ENCODE data around the gene TNFRSF8.
A peak's percentile ranks its signal among the peaks of the same experiment; 100 is the strongest.
"Not testable (repeated sequence)": the region's sequence is repeated elsewhere in the genome, so short reads cannot be mapped to it uniquely, and the experiment has no call there.

The TNFRSF8 gene

DNA sequence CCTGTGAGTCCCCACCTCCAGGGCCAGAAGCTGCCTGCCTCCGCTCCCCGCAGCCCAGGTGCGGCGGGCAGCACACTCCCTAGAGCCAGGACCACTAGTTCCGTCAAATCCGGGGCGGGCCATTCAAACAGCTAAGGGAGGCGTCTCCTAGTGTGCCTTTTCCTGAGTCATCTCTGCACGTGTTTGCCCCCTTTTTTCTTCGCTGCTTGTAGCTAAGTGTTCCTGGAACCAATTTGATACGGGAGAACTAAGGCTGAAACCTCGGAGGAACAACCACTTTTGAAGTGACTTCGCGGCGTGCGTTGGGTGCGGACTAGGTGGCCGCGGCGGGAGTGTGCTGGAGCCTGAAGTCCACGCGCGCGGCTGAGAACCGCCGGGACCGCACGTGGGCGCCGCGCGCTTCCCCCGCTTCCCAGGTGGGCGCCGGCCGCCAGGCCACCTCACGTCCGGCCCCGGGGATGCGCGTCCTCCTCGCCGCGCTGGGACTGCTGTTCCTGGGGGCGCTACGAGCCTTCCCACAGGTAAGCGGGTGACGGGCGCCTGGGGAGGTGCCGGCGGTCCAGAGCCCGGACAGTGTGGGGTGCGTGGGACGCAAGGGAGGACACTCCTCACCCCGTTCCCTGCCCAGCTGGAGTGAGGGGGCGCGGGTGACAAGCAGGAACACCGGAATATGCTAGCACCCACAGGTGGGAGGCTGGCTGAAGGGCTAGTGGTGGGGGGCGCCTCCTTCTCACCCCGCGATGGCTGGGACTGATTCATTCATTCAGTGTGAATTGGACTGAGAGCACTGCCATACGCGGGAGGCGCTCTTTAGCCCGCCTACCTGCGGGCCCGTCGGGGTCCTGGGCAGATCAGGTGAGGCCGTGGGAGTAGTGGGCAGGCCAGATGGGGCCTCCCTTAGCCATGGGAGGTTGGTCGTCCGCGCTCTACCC, at the start of gene TNFRSF8:
TSS of gene TNFRSF8 (plus strand) at position 163 of the 932 bp plus-strand sequence. CDS start at position 459, 296 bp downstream.
- DNase-seq, result no peak

DNA sequence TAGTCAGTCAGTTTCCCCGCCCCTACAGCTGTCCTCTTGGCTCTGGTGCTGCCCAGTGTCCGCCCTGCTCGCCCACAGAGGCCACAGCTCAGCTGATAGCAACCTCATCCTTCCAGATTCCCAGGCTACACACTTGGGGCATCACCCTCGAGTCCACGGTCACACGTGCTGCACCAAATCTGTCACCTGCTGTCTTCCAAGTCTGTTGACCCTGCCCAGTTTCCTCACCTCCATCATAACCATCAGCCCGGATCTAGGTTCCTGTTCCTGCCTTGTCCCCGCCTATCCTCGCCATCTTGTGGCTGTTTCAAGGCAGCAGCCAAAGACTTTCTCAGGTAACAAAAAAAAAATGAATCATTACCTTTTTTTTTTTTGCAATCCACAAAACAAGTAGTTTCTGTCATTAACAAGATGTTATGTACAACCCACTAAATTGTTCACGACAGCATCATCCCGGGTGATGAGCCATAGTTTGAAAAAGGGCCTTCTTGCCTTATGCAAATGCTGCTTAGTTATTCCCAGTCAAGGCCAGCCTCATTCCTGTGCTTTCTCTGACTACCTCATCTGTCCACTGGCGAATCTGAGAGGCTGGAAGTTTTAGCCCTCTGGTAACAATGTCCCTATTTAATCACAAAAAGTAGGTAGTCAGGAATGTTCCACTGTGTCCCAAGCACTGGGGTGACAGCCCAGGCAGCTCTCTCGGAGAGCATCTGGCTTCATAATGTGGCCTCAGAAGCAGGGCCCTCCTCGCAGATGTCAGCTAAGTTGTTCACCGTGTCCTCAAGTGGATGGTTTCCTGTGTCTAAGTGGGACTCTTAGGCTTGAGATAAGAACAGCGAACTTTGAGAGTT, 48.7 kb upstream of the TNFRSF8 start:
- DNase-seq, result peak; percentile 29

DNA sequence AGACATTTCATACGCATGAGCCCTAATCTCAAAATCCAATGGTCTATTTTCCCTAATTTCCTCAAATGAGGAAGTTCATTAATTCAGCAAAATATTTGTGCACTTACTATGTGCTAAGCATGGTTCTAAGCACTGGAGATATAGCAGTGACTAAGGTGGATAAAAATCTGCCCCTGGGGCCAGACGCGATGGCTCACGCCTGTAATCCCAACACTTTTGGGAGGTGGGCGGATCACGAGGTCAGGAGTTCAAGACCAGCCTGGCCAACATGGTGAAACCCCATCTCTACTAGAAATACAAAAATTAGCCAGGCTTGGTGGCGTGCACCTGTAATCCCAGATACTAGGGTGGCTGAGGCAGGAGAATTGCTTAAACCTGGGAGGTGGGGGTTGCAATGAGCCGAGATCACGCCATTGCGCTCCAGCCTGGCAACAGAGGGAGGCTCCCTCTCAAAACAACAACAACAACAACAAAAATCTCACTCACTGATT, 48.1 kb upstream of the TNFRSF8 start:
- no peak for DNase-seq

DNA sequence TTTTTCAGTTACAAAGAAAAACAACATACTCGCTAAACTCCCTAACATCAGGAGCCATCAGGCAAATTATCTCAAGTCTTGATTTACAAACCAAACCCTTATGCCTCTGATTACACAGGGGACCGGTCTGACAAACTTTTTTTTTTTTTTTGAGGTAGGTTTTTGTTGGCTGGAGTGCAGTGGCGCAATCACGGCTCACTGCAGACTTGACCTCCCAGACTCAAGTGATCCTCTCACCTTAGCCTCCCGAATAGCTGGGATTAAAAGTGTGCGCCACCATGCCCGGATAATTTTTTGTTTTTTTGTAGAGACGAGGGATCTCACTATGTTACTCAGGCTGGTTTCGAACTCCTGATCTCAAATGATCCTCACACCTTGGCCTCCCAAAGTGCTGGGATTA, 47.6 kb upstream of the TNFRSF8 start:
- DNase-seq, result no peak

DNA sequence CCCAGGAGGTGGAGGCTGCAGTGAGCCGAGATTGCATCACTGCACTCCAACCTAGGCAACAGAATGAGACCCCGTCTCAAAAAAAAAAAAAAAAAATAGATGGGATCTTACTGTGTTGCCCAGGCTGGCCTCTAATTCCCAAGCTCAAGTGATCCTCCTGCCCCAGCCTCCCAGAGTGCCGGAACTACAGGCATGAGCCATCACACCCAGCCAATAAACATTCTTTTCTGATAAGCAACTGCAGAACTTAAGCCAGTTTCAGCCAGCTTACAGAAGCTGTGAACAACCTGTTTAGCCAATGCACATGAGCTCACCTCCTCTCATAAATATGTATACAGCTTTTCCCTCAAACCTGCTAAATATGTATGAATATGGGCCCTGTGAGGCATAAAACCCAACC, 46.9 kb upstream of the TNFRSF8 start:
- no peak for DNase-seq

DNA sequence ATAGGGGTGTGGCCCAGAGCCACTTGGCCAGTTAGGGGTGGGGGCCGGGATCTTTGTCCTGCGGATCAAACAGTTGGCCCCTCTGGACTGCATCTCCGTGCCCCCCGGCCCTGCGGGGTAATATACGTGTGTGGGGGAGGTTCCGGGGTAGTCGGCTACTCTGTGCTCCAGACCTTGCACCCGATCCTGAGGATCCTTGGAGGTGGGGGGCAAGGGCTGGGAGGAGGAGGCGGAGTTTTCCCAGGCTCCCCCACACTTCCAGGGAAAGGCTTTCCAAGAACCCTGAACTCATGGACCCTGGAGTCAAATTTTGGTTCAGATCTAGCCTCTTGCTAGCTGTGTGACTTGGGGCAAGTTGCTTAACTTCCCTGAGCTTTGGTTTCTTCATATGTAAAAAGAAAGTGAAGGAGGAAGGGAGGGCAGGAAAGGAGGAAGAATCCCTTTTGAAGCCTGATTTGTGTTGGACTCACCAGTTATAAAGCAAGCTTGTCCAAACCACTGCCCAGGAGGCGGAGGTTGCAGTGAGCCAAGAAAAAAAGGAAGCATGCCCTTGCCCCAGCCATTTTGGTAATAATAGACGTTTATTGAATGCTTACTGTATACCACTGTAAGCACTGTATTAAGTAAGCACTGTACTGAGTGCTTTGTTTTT, 43.1 kb upstream of the TNFRSF8 start:
- DNase-seq, result no peak

DNA sequence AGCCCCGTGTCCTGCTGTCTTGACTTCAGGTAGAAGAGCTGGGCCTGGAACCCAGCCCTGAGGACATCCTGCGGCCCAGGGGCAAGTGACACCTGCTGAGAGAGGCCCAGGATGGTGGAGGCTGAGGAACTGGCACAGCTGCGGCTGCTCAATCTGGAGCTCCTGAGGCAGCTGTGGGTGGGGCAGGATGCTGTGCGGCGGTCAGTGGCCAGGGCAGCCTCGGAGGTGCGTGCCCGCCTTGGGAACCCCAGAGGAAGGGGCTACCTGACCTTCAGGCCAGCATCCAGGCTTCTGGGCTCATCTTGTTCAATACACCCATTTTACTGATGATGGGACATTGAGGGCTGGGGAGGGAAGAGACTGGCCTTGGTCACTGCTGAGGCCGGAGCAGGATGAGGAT, 41.5 kb upstream of the TNFRSF8 start:
- DNase-seq, result no peak

DNA sequence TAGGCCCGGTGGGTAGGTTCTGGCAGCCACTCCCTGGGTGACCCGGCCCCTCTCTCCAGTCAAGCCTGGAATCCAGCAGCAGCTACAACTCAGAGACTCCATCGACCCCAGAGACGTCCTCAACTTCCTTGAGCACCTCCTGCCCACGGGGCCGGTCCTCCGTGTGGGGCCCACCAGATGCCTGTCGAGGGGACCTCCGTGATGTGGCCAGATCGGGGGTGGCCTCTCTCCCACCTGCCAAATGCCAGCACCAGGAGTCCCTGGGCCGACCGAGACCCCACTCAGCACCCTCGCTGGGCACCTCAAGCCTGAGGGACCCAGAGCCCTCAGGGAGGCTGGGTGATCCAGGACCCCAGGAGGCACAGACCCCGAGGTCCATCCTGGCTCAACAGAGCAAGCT, 41.1 kb upstream of the TNFRSF8 start:
- no peak for DNase-seq

DNA sequence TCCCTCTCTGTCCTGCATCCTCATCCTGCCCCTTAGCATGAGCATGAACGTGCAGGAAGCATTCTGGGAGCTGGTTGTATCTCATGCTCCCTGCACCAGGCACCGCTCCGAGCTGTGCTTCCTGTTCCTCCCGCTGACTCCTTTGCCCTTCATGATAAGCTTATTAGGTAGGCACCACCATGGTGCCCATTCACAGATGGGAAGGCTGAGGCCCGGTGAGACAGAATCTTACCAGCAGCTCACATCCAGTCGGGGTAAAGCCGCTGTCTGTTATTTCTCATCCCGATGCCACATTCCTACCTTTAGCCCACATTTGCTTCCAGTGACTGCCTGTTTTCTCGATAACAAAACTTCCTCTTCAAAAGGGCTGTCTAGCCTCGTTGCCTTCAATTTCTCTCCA, 36.5 kb upstream of the TNFRSF8 start:
- no peak for DNase-seq

DNA sequence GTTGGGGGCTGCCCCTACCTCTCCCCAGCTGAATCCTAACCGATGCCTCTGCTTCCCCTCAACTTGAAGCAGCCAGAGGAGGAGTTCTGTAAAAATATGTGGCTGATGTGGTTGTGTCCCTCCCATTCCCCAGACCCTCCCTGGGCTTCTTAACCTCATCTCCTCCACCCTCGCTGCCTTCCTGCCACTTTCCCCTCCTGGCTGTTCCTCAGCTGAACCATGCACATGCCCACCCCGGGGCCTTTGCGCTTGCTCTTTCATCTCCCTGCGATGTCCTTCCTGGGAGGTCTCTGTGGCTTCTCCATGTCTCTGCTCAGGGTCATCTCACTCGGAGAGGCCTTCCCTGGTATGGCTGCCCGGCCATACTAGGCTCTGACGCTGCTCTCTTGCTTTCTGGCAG, 34.9 kb upstream of the TNFRSF8 start:
- DNase-seq, result no peak

DNA sequence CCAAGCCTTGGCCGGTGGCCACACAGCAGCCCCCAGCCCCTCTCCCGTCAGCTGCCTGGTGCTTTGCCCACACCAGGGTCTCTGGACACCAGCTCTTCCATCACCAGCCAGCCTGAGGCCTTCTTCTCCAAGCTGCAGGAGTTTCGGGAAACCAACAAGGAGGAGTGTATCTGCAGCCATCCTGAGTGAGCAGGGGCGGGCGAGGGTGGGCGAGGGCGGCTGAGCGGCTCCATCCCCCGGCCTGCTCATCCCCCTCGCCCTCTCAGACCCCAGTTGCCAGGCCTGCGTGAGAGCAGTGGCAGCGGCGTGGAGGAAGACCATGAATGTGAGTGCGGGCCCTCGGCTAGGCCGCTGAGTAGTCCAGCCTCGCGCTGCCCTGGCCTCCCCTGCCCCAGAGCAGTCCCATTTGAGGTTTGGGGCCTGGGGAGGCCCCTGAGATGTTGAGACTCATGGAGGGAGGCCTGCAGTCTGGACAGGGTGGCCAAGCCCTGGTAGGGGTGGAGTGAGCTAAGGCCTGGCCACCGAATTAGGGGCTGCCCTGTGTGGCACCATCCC, 34.1 kb upstream of the TNFRSF8 start:
- DNase-seq, result no peak

DNA sequence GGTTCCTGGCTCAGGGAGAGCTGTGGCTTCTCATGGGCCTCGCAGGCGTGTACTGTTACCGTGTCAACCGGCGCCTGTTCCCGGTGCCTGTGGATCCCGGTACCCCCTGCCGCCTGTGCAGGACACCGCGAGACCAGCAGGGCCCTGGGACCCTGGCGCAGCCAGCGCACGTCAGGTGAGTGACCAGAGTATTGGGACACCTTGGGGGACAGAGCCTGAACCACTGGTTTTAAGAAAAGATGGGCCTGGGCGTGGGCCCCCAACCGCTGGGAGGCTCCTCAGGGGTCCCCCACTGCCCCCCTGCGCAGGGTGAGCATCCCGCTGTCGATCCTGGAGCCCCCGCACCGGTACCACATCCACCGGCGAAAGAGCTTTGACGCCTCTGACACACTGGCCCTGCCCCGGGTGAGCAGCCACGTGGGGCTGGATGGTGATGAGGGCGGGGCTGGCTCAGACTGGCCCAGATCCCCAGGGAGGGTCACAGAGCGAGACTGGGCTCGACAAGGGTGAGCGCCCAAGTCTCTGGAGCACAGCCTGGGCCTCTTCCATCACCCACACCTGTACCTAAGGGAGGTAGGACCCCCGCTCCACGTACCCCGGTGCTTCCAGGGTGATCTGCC, 33.3 kb upstream of the TNFRSF8 start:
- no peak for DNase-seq

DNA sequence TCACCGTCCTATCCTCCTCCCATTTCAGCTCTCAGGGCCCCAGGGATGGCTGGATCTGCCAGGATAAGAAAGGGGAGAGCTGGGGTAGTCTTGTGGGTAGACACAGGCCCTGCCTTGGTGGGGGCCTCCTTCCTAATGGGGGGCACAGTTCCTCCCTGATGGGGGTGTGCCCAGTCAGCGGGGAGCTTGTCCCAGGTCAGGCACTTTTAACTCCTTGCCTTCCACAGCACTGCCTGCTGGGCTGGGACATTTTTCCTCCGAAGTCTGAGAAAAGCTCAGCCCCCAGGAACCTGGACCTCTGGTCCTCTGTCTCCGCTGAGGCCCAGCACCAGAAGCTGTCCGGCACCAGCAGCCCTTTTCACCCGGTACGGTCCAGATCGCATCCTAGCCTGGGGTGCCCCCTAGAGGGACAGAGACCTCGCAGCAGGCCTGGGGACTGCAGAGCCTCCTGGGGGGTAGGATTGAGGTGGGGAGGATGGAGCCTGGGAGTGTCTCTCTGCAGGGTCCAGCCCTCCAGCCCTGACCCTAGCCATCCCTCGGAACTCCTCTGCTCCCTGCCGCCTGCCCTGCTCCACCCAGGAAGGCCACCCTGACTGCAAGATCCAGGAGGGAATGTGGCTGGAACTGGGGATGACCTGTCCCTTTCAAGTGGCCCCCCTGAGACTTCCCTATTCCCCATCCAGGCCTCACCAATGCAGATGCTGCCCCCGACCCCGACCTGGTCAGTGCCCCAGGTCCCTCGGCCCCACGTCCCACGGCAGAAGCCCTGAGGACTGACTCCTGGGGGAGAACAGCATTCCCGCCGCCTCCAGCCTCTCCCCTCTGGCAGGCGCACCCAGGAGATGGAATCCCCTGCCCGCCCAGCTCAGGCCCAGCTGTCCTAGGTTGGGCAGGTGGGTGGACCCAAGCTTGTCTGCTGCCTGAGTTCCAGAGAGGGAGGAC, 31.8 kb upstream of the TNFRSF8 start:
- no peak for DNase-seq

DNA sequence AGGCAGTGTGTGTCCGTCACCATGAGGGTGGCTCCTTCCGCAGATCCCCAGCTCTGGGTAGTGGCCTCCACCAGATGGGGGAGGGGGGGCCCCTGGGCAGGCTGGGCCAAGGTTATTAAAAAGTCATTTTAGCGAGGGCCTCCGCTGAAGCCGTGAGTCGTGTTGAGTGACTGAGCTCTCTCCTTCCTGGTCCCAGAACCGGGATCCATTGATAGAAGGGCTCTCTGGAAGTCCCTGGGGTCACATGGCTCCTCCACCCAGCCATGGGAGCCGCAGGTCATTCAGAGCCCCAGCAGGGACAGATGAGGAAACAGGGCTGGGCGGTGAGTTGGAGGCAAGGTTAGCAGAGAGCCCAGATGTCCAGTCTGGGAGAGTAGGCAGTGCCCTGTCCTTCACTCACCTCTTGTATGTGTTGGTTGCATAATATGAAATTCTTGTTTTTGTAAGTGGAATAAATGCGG, 30.9 kb upstream of the TNFRSF8 start:
- DNase-seq, result no peak

DNA sequence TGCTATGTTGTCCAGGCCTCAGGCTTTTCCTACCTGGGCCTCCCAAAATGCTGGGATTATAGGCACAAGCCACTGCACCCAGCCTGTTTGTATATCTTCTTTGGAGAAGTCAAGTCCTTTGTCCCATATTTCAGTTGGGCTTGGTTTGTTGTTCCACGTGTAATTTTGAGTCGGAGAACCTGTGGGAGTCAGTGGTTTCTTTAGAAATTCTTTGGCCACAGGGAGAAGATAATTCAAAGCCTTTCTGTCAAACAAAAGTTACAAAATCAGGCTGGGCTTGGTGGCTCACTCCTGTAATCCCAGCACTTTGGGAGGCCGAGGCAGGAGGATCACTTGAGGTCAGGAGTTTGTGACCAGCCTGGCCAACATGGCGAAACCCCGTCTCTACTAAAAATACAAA, 29.7 kb upstream of the TNFRSF8 start:
- DNase-seq, result not testable (repeated sequence)

DNA sequence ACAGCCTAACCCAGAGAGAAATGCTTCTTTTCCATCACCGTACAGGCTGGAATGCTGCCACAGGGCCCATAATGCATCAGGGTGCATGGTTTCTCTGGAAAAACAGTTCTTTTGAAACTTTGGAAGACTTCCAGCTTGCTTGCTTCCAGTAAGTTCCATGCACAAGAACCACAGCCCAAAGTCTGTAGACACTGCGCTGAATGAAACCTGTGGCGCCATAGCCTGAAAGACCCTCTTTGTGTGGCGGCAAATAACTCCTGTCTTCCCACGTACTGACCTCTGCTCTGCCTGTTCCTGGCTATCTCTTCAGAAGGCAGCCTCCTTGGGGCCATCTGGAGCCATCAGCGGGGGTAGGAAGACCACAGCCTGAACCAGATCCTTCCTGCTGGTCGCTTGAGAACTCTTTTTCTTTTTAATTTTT, 28.7 kb upstream of the TNFRSF8 start:
- no peak for DNase-seq

DNA sequence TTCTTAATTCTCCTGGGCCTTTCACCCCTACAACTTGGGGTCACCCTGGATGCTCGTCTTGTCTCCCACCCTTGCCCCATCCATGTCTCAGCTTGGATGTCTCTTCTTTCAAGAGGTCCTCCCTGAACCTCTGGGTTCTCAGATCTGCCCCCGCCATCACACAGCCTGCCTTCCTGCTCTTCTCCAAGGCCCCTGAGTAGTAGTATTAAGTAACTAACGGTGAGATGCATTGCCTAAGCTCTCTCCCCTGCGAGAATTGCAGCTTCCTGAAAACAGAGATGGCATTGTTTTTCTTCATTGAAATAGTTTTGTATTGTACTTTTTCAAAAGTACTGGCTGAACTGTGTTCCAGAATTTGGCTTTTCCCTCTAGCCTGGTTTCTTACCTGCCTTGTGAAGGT, 27.8 kb upstream of the TNFRSF8 start:
- no peak for DNase-seq

DNA sequence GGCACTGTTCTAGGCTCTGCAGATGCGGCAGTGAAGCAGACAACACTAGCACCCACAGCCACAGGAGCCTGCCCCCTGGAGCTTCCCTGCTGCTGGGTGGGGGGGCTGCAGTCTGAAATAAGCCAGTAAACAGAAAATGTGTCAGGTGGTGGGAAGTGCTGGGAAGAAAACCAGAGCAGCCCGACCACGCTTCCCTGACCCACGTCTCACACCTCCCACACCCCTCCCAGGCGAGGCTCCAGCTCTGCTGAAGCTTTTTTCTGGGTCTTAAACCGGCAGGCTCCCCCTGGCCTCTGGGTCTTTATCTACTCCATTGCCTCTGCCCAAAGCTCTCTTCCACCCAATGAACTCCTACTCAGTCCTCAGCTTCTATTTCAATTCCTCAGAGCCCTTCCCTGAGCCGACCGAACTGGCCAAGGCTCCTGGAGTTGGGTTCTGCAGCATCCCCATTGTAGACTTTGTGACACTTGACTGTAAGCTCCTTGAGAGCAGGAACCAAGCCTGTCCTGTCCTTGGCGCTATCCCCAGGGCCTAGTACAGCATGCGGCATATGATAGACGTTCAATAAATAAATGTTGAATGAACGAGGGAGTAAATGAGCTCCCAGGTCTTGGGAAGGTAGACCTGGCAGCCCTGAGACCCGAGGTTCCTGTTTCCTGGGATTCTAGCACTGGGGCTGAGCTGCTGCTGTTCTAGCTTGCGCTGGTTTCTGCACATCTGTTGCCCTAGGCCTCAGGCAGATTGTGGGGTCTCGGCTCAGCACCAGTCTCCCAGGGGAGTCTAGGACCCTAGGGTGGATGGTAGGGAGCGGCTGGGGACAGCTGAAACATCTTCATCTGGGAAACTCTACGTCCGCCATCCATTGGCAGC, 25.4 kb upstream of the TNFRSF8 start:
- no peak for DNase-seq

DNA sequence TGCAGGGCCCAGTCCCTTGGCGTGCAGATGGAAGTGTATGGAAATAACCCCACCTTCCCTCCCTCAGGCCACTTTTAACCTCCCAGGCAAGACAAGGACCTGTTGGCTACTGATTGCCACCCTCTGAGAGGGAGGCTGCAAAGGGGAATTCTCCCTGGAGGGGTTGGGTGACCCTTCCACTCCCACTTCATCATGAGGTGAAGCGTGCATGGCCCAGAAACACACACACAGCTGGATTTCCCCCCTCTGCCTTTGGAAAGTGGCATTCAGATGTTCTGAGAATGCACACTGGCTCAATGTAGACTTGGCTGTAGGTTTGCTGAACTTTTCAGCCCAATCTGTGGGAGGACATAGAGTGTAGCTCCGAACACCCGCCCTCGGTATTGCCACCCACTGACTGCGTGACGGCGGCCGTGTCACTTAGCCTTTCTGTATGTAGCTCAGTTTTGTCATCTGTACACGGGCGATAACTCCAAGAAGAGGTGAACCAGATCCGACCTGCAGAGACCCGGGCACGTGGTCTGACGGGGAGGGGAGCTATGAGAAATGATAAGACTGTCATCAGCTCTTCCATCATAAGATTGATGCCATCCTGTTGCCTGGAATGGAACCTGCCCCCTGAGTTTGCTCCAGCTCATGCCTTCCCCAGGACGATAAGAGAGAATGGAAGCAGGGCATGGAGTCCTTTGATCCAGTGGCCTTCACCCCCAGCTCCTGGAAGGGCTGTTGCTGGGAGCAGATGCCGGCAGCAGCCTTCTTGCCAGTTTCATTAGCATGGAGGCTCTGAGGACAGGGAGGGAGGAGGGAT, 24.5 kb upstream of the TNFRSF8 start:
- DNase-seq, result no peak

Data from NCI-H2171 (cell line).